Endothelial cell of umbilical vein (primary cell): ENCODE results near the gene SLC35G3. TPM values are rescaled to one million over a fixed set of nuclear protein-coding genes. Genes with fewer than 3 reads are reported as not detected.

Experiments used
- BruUV-seq: library from RNA; stranded (reverse); fragments of 400-500 nt; replicated peaks from 2 replicates; lab custom pipeline; 2021; lab: Mats Ljungman, UMichigan
- CTCF ChIA-PET: fragments of 300-600, 350-600 bp; sonication (Branson Sonifier 250); formaldehyde crosslinking; loops from one replicate; lab custom pipeline; 2021; ENCODE audit warnings: antibody characterized with exemption, inconsistent platforms; lab: Charles Lee
- POLR2A ChIA-PET: fragments of 300-600, 350-600 bp; sonication (Branson Sonifier 250); formaldehyde crosslinking; loops from one replicate; lab custom pipeline; 2021; ENCODE audit warnings: antibody characterized with exemption, inconsistent platforms; lab: Charles Lee
- DNase-seq: peaks from one replicate; pipeline ENCODE4 v3.0.0-alpha.2; 2011; ENCODE audit warnings: low read depth, low spot score
- FAIRE-seq: peaks from 2 replicates; lab custom pipeline; 2011; peaks lifted over from hg19 to GRCh38; lab: Jason Lieb, UNC
- H2AFZ ChIP-seq: 2 replicates; pipeline ENCODE4 v1.6.0; 2012; ENCODE audit warnings: low read depth, low read length, control low read depth, inconsistent platforms
- H3K27ac ChIP-seq: 2 replicates; pipeline ENCODE4 v1.5.1; 2011; ENCODE audit warnings: low read depth, mild to moderate bottlenecking, control low read depth, low read length, moderate library complexity; ENCODE audit not compliant: insufficient read depth
- H3K27me3 ChIP-seq, 2 experiments: 2 replicates each; pipeline versions ENCODE4 v1.6.0 to v1.6.1; 2011; ENCODE audit warnings: low read length in 2 of 2, mixed read lengths in 1 of 2; ENCODE audit not compliant: control insufficient read depth in 2 of 2, insufficient read depth in 2 of 2
- H3K36me3 ChIP-seq, 2 experiments: 2 replicates in 1 of 2; 3 replicates in 1 of 2; pipeline ENCODE4 v1.5.1; 2011; ENCODE audit warnings: low read length in 2 of 2, mild to moderate bottlenecking in 1 of 2, moderate library complexity in 1 of 2; ENCODE audit not compliant: control insufficient read depth in 2 of 2, insufficient read depth in 2 of 2; ENCODE audit errors: extremely low read depth in 1 of 2
- H3K4me1 ChIP-seq: 3 replicates; pipeline ENCODE4 v1.5.1; 2011; ENCODE audit warnings: mild to moderate bottlenecking, low read length; ENCODE audit not compliant: control insufficient read depth, insufficient read depth; ENCODE audit errors: extremely low read depth
- H3K4me2 ChIP-seq: 2 replicates; pipeline ENCODE4 v1.6.1; 2011; ENCODE audit warnings: low read length, control low read depth, mixed read lengths; ENCODE audit not compliant: insufficient read depth
- H3K4me3 ChIP-seq, 3 experiments: fragments of 200-600 bp in 1 of 3; sonication (generic), shearing (Covaris generic) in 1 of 3; replicated peaks in 1 of 3; 2 replicates each; pipeline ENCODE4 v1.5.1; 2011 to 2016; ENCODE audit warnings: control low read depth in 3 of 3, low read length in 3 of 3, mild to moderate bottlenecking in 2 of 3, inconsistent platforms in 1 of 3, low read depth in 1 of 3, moderate library complexity in 1 of 3; ENCODE audit not compliant: insufficient read depth in 1 of 3
- H3K79me2 ChIP-seq: 2 replicates; pipeline ENCODE4 v1.6.0; 2012; ENCODE audit warnings: low read length, inconsistent platforms; ENCODE audit not compliant: control insufficient read depth, insufficient read depth
- H3K9ac ChIP-seq: replicated peaks from 2 replicates; pipeline ENCODE3; 2011; ENCODE audit warnings: low read length, control low read depth; ENCODE audit not compliant: insufficient read depth; ENCODE audit errors: extremely low read depth
- H3K9me1 ChIP-seq: replicated peaks from 3 replicates; pipeline ENCODE4 v1.6.0; 2011; ENCODE audit warnings: mild to moderate bottlenecking, low read length; ENCODE audit not compliant: control insufficient read depth, insufficient read depth; ENCODE audit errors: extremely low read depth
- H3K9me3 ChIP-seq: replicated peaks from 2 replicates; pipeline ENCODE4 v1.5.1; 2012; ENCODE audit warnings: low read length, inconsistent platforms; ENCODE audit not compliant: control insufficient read depth, insufficient read depth
- H4K20me1 ChIP-seq: replicated peaks from 2 replicates; pipeline ENCODE3; 2011; ENCODE audit warnings: mild to moderate bottlenecking, low read length; ENCODE audit not compliant: control insufficient read depth, insufficient read depth; ENCODE audit errors: extremely low read depth
- EZH2 ChIP-seq: IDR thresholded peaks from 2 replicates; pipeline ENCODE4 v1.6.1; 2012; ENCODE audit warnings: borderline replicate concordance, low read depth, mild to moderate bottlenecking, moderate library complexity, low read length, inconsistent platforms; ENCODE audit not compliant: severe bottlenecking
- MAX ChIP-seq: IDR thresholded peaks from 2 replicates; pipeline ENCODE4 v1.6.1; 2011; ENCODE audit not compliant: insufficient read depth, insufficient read length
- MYC ChIP-seq: IDR thresholded peaks from one replicate; pipeline ENCODE4 v1.6.1; 2011; ENCODE audit warnings: mild to moderate bottlenecking, low read depth, low read length
- POLR2A ChIP-seq: IDR thresholded peaks from 2 replicates; pipeline ENCODE4 v1.6.1; 2012; ENCODE audit warnings: low read depth, mild to moderate bottlenecking, control low read depth, low read length
- POLR2AphosphoS5 ChIP-seq: IDR thresholded peaks from 2 replicates; pipeline ENCODE4 v1.6.1; 2012; ENCODE audit warnings: low read depth, mild to moderate bottlenecking, control low read depth, low read length, moderate library complexity; ENCODE audit not compliant: insufficient read depth
- dilution Hi-C: fragments of 300-500 bp; cut with MboI; formaldehyde crosslinking; loops from one replicate; pipeline ENCODE4 v1.15.0; 2019; ENCODE audit warnings: low sequenced_read_pairs; ENCODE audit not compliant: extremely low pct_ligation_motif_present
- intact Hi-C: fragments of 100-400 bp; cut with micrococcal nuclease; formaldehyde crosslinking; loops from one replicate; pipeline ENCODE4 v1.10.0; 2022
- polyA plus RNA-seq, 4 experiments: library from polyadenylated mRNA; depleted of rRNA in 3 of 4; stranded (reverse) in 3 of 4; unstranded in 1 of 4; fragments of >200 nt; gene quantifications; 2 replicates each; pipeline versions ENCODE4 v1.2.1 to v1.2.3, GENCODE V29; 2011 to 2012; ENCODE audit warnings: missing spikeins in 1 of 4
- total RNA-seq: library from RNA; stranded (reverse); gene quantifications from 2 replicates; pipeline ENCODE4 v1.2.3, GENCODE V29; 2021

The SLC35G3 gene
- total and polyA plus RNA-seq, 2 donors (not counting 3 experiments of a cell fraction or from before 2014, with no cell fraction given) = not detected

DNA sequence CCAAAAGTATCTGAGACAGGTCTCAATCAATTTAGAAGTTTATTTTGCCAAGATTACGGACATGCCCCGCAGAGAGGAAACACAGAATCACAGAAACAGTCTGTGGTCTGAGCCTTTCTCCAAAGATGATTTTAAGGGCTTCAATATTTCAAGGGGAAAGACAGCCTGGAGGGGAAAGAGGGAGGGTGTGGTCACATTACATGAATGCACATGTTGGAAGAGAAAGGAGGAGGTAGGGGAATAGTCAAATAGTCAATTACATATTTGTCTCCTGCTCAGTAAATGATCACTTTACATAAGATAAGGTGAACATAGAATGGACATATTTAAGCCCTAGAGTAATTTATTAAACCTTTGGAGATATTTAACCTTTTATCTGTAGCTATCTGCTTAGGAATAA, 34.3 kb downstream of the SLC35G3 start:
- Histone ChIP-seq H3K9ac (no peak overlapping the region), H3K4me2 (no peak overlapping the region), H3K4me1 (no peaks in the 10 kb centered on the region), H4K20me1 (no peaks in the 10 kb centered on the region), H3K36me3 (no peaks in the 10 kb centered on the region), H3K9me1 (no peaks in the 10 kb centered on the region), H2AFZ (no peak overlapping the region), H3K4me3 (no peak overlapping the region), H3K9me3 (no peaks in the 10 kb centered on the region), H3K79me2 (no peaks in the 10 kb centered on the region), H3K27ac (no peak overlapping the region), H3K27me3 (peaks cover 4 to 11% of the 10 kb centered on the region in 2 experiments)
- CTCF ChIA-PET = no interaction called here
- no TSS peak for BruUV-seq
- DNase-seq (no peak), FAIRE-seq (no peak)
- dilution Hi-C loops (no loop called here), intact Hi-C loops (no loop called here)
- POLR2A ChIA-PET = no interaction called here
- TF ChIP-seq MAX (no peak), MYC (no peak), POLR2A (no peak), EZH2 (no peak)

DNA sequence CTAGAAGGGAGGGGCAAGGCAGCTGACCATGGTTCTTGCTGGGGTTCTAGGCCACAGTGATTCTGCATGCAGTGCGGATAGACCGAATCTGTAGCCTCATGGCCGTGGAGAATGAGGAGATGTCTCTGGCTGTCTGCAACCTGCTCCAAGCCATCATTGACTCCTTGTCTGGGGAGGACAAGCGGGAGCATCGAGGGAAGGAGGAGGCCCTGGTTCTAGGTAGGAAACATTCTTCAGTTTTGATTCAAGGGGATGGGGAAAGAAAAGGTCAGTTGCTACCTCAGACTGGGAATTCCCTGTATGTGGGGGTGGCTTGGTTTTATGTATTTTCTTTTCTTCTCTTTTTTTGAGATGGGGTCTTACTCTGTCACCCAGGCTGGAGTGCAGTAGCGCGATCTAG, 38.9 kb downstream of the SLC35G3 start:
- no peak for FAIRE-seq
- H3K4me2 ChIP-seq = no peak overlapping the region
- no peak for DNase-seq
- POLR2A ChIA-PET = no interaction called here
- peaks cover 4 to 6% of the 10 kb centered on the region in 2 experiments for H3K27me3 ChIP-seq
- H3K27ac ChIP-seq = no peak overlapping the region
- no peaks in the 10 kb centered on the region for H3K4me1 ChIP-seq
- H3K9me1 ChIP-seq = no peaks in the 10 kb centered on the region
- no peak overlapping the region for H2AFZ ChIP-seq
- TF ChIP-seq POLR2A (no peak), POLR2AphosphoS5 (no peak)
- no TSS peak for BruUV-seq
- H3K9ac ChIP-seq = no peak overlapping the region
- H4K20me1 ChIP-seq = no peaks in the 10 kb centered on the region
- no peaks in the 10 kb centered on the region for H3K36me3 ChIP-seq
- H3K79me2 ChIP-seq = no peaks in the 10 kb centered on the region
- intact Hi-C loops (no loop called here), dilution Hi-C loops (no loop called here)
- CTCF ChIA-PET = no interaction called here
- H3K9me3 ChIP-seq = no peaks in the 10 kb centered on the region
- H3K4me3 ChIP-seq = no peak overlapping the region
